Endothelial cell of umbilical vein (primary cell): ENCODE measurements around the gene TNIP1. TPM values are rescaled to one million over a fixed set of nuclear protein-coding genes. Genes with fewer than 3 reads are reported as not detected.

Experiments used
- BruUV-seq: library from RNA; stranded (reverse); fragments of 400-500 nt; replicated peaks from 2 replicates; lab custom pipeline; 2021; lab: Mats Ljungman, UMichigan
- CTCF ChIA-PET: fragments of 300-600, 350-600 bp; sonication (Branson Sonifier 250); formaldehyde crosslinking; loops from one replicate; lab custom pipeline; 2021; ENCODE audit warnings: antibody characterized with exemption, inconsistent platforms; lab: Charles Lee
- POLR2A ChIA-PET: fragments of 300-600, 350-600 bp; sonication (Branson Sonifier 250); formaldehyde crosslinking; loops from one replicate; lab custom pipeline; 2021; ENCODE audit warnings: antibody characterized with exemption, inconsistent platforms; lab: Charles Lee
- DNase-seq: peaks from one replicate; pipeline ENCODE4 v3.0.0-alpha.2; 2011; ENCODE audit warnings: low read depth, low spot score
- FAIRE-seq: peaks from 2 replicates; lab custom pipeline; 2011; peaks lifted over from hg19 to GRCh38; lab: Jason Lieb, UNC
- H2AFZ ChIP-seq: 2 replicates; pipeline ENCODE4 v1.6.0; 2012; ENCODE audit warnings: low read depth, low read length, control low read depth, inconsistent platforms
- H3K27ac ChIP-seq: 2 replicates; pipeline ENCODE4 v1.5.1; 2011; ENCODE audit warnings: low read depth, mild to moderate bottlenecking, control low read depth, low read length, moderate library complexity; ENCODE audit not compliant: insufficient read depth
- H3K27me3 ChIP-seq, 2 experiments: 2 replicates each; pipeline versions ENCODE4 v1.6.0 to v1.6.1; 2011; ENCODE audit warnings: low read length in 2 of 2, mixed read lengths in 1 of 2; ENCODE audit not compliant: control insufficient read depth in 2 of 2, insufficient read depth in 2 of 2
- H3K36me3 ChIP-seq, 2 experiments: 2 replicates in 1 of 2; 3 replicates in 1 of 2; pipeline ENCODE4 v1.5.1; 2011; ENCODE audit warnings: low read length in 2 of 2, mild to moderate bottlenecking in 1 of 2, moderate library complexity in 1 of 2; ENCODE audit not compliant: control insufficient read depth in 2 of 2, insufficient read depth in 2 of 2; ENCODE audit errors: extremely low read depth in 1 of 2
- H3K4me1 ChIP-seq: 3 replicates; pipeline ENCODE4 v1.5.1; 2011; ENCODE audit warnings: mild to moderate bottlenecking, low read length; ENCODE audit not compliant: control insufficient read depth, insufficient read depth; ENCODE audit errors: extremely low read depth
- H3K4me2 ChIP-seq: 2 replicates; pipeline ENCODE4 v1.6.1; 2011; ENCODE audit warnings: low read length, control low read depth, mixed read lengths; ENCODE audit not compliant: insufficient read depth
- H3K4me3 ChIP-seq, 3 experiments: fragments of 200-600 bp in 1 of 3; sonication (generic), shearing (Covaris generic) in 1 of 3; replicated peaks in 1 of 3; 2 replicates each; pipeline ENCODE4 v1.5.1; 2011 to 2016; ENCODE audit warnings: control low read depth in 3 of 3, low read length in 3 of 3, mild to moderate bottlenecking in 2 of 3, inconsistent platforms in 1 of 3, low read depth in 1 of 3, moderate library complexity in 1 of 3; ENCODE audit not compliant: insufficient read depth in 1 of 3
- H3K79me2 ChIP-seq: 2 replicates; pipeline ENCODE4 v1.6.0; 2012; ENCODE audit warnings: low read length, inconsistent platforms; ENCODE audit not compliant: control insufficient read depth, insufficient read depth
- H3K9ac ChIP-seq: replicated peaks from 2 replicates; pipeline ENCODE3; 2011; ENCODE audit warnings: low read length, control low read depth; ENCODE audit not compliant: insufficient read depth; ENCODE audit errors: extremely low read depth
- H3K9me1 ChIP-seq: replicated peaks from 3 replicates; pipeline ENCODE4 v1.6.0; 2011; ENCODE audit warnings: mild to moderate bottlenecking, low read length; ENCODE audit not compliant: control insufficient read depth, insufficient read depth; ENCODE audit errors: extremely low read depth
- H3K9me3 ChIP-seq: replicated peaks from 2 replicates; pipeline ENCODE4 v1.5.1; 2012; ENCODE audit warnings: low read length, inconsistent platforms; ENCODE audit not compliant: control insufficient read depth, insufficient read depth
- H4K20me1 ChIP-seq: replicated peaks from 2 replicates; pipeline ENCODE3; 2011; ENCODE audit warnings: mild to moderate bottlenecking, low read length; ENCODE audit not compliant: control insufficient read depth, insufficient read depth; ENCODE audit errors: extremely low read depth
- EZH2 ChIP-seq: IDR thresholded peaks from 2 replicates; pipeline ENCODE4 v1.6.1; 2012; ENCODE audit warnings: borderline replicate concordance, low read depth, mild to moderate bottlenecking, moderate library complexity, low read length, inconsistent platforms; ENCODE audit not compliant: severe bottlenecking
- FOS ChIP-seq: IDR thresholded peaks from 2 replicates; pipeline ENCODE4 v1.6.1; 2011; ENCODE audit warnings: mild to moderate bottlenecking, low read length, moderate library complexity, borderline replicate concordance; ENCODE audit not compliant: insufficient read depth
- GATA2 ChIP-seq: IDR thresholded peaks from 2 replicates; pipeline ENCODE4 v1.7.0; 2011; ENCODE audit warnings: low read depth, mild to moderate bottlenecking, moderate library complexity, mixed read lengths, low read length; ENCODE audit not compliant: insufficient read length, insufficient read depth
- JUN ChIP-seq: IDR thresholded peaks from 2 replicates; pipeline ENCODE4 v1.6.1; 2011; ENCODE audit warnings: borderline replicate concordance, low read depth; ENCODE audit not compliant: insufficient read length, insufficient read depth
- MYC ChIP-seq: IDR thresholded peaks from one replicate; pipeline ENCODE4 v1.6.1; 2011; ENCODE audit warnings: mild to moderate bottlenecking, low read depth, low read length
- POLR2A ChIP-seq: IDR thresholded peaks from 2 replicates; pipeline ENCODE4 v1.6.1; 2012; ENCODE audit warnings: low read depth, mild to moderate bottlenecking, control low read depth, low read length
- POLR2AphosphoS5 ChIP-seq: IDR thresholded peaks from 2 replicates; pipeline ENCODE4 v1.6.1; 2012; ENCODE audit warnings: low read depth, mild to moderate bottlenecking, control low read depth, low read length, moderate library complexity; ENCODE audit not compliant: insufficient read depth
- dilution Hi-C: fragments of 300-500 bp; cut with MboI; formaldehyde crosslinking; loops from one replicate; pipeline ENCODE4 v1.15.0; 2019; ENCODE audit warnings: low sequenced_read_pairs; ENCODE audit not compliant: extremely low pct_ligation_motif_present
- intact Hi-C: fragments of 100-400 bp; cut with micrococcal nuclease; formaldehyde crosslinking; loops from one replicate; pipeline ENCODE4 v1.10.0; 2022
- polyA plus RNA-seq, 4 experiments: library from polyadenylated mRNA; depleted of rRNA in 3 of 4; stranded (reverse) in 3 of 4; unstranded in 1 of 4; fragments of >200 nt; gene quantifications; 2 replicates each; pipeline versions ENCODE4 v1.2.1 to v1.2.3, GENCODE V29; 2011 to 2012; ENCODE audit warnings: missing spikeins in 1 of 4
- total RNA-seq: library from RNA; stranded (reverse); gene quantifications from 2 replicates; pipeline ENCODE4 v1.2.3, GENCODE V29; 2021
- TF ChIP-seq, protein P1 (sequence below): IDR thresholded peaks from 2 replicates; pipeline ENCODE4 v1.6.1; 2011; ENCODE audit not compliant: insufficient read depth, insufficient read length
- TF ChIP-seq, protein P2 (sequence below), 2 donors: IDR thresholded peaks; 1 replicate in 1 of 2; 2 replicates in 1 of 2; pipeline ENCODE4 v1.5.1; 2011; ENCODE audit warnings: low read length in 2 of 2, mild to moderate bottlenecking in 2 of 2, moderate library complexity in 2 of 2, control low read depth in 1 of 2, inconsistent platforms in 1 of 2, low read depth in 1 of 2; ENCODE audit not compliant: insufficient read depth in 1 of 2; ENCODE audit errors: extremely low read depth in 1 of 2

The TNIP1 gene
- total and polyA plus RNA-seq, 2 donors (not counting 3 experiments of a cell fraction or from before 2014, with no cell fraction given) = 43.0 to 96.8 TPM

DNA sequence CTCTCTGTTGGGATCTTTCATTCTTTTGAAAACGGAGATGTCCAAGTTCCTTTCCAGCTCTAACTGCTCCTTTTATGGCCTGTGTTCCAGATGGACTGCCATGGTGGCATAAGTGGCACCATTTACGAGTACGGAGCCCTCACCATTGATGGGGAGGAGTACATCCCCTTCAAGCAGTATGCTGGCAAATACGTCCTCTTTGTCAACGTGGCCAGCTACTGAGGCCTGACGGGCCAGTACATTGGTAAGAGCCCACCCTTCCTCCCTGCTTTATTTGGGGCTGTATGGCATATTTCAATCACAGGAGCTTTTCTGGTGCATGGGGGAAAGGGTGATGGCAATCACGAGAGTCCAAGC lies 55.6 kb downstream of the TNIP1 start:
- Histone ChIP-seq H3K9me1 (no peaks in the 10 kb centered on the region), H3K36me3 (peaks cover 0 to 12% of the 10 kb centered on the region in 2 experiments), H3K9ac (no peak overlapping the region), H3K9me3 (no peaks in the 10 kb centered on the region), H3K4me3 (no peak overlapping the region), H3K4me2 (no peak overlapping the region), H4K20me1 (no peaks in the 10 kb centered on the region), H2AFZ (no peak overlapping the region), H3K27ac (no peak overlapping the region), H3K4me1 (peaks cover 24% of the 10 kb centered on the region), H3K79me2 (no peaks in the 10 kb centered on the region), H3K27me3 (no peaks in the 10 kb centered on the region)
- DNase-seq = no peak
- ChIA-PET CTCF (interaction anchor here (0.8 to 1.9 kb wide), 5 partner anchors 13 to 90 kb away, joined by 3 to 6 read pairs (median 4); no protein-coding TSS in a partner anchor), POLR2A (no interaction called here)
- no TSS peak for BruUV-seq
- intact Hi-C loops = no loop called here
- dilution Hi-C loops = no loop called here
- no peak for TF ChIP-seq FOS
- no peak for TF ChIP-seq POLR2A
- no peak for TF ChIP-seq EZH2
- TF ChIP-seq, protein P1, sequence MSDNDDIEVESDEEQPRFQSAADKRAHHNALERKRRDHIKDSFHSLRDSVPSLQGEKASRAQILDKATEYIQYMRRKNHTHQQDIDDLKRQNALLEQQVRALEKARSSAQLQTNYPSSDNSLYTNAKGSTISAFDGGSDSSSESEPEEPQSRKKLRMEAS = no peak
- no peak for TF ChIP-seq MYC
- TF ChIP-seq, protein P2, sequence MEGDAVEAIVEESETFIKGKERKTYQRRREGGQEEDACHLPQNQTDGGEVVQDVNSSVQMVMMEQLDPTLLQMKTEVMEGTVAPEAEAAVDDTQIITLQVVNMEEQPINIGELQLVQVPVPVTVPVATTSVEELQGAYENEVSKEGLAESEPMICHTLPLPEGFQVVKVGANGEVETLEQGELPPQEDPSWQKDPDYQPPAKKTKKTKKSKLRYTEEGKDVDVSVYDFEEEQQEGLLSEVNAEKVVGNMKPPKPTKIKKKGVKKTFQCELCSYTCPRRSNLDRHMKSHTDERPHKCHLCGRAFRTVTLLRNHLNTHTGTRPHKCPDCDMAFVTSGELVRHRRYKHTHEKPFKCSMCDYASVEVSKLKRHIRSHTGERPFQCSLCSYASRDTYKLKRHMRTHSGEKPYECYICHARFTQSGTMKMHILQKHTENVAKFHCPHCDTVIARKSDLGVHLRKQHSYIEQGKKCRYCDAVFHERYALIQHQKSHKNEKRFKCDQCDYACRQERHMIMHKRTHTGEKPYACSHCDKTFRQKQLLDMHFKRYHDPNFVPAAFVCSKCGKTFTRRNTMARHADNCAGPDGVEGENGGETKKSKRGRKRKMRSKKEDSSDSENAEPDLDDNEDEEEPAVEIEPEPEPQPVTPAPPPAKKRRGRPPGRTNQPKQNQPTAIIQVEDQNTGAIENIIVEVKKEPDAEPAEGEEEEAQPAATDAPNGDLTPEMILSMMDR (IDR thresholded peaks at IDR 0.05; ENCODE audit: extremely low read depth in 1 of 2, insufficient read depth in 1 of 2, low read depth in 1 of 2, low read length in 2 of 2) = no peak
- no peak for TF ChIP-seq GATA2
- TF ChIP-seq POLR2AphosphoS5 = no peak
- no peak for TF ChIP-seq JUN
- no peak for FAIRE-seq
